ENCODE measurements around the gene VPS26C. TPM values are rescaled to one million over a fixed set of nuclear protein-coding genes. Genes with fewer than 3 reads are reported as not detected.
A peak's percentile ranks its signal among the peaks of the same experiment; 100 is the strongest.

Gene VPS26C
- total and polyA plus RNA-seq, 2 of the 8 experiments (the other 6 are each of a cell fraction or from before 2014, with no cell fraction given), result 43.5 to 71.6 TPM

DNA sequence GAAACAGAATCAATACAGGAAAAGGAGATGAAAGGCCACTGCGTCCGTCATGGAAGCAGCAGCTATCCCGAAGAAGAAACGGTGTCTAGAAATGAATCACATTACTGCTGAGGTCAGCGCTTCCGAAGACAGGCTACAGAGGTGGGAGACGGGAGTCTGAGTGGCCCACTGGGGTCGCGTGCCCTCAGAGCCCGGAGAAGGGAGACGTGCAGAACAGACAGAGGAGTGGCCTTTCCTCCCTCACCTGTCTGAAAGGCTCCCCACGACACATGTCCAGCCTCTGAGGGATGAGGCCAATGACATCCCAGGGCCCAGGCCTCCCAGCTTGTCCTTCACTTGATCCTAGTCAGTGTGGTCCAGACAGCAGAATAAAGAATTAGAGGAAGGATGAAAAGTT is 35.9 kb downstream of the VPS26C start:
- no peak overlapping the region for H2BK15ac ChIP-seq (ENCODE audit: low read length)
- no peak overlapping the region for H2BK120ac ChIP-seq (replicated peaks; ENCODE audit: low read depth, low read length)
- no peak overlapping the region for H3K23ac ChIP-seq (ENCODE audit: insufficient read length)
- H3K4me3 ChIP-seq (ENCODE audit: extremely low read depth in 1 of 4, insufficient read depth in 2 of 4, low read depth in 3 of 4, low read length in 4 of 4), result no peak overlapping the region
- WGBS, 2 experiments (ENCODE audit: extremely low coverage in 1 of 2, insufficient coverage in 1 of 2, insufficient read length in 1 of 2, insufficient replicate concordance in 2 of 2, low coverage in 1 of 2, low lambda C conversion rate in 2 of 2, missing lambda C conversion rate in 1 of 2), result 92% methylated on average over 12 of the region's 12 CpGs; no CpG with 5 or more reads in 1 of the 2 experiments
- no peak overlapping the region for H2BK20ac ChIP-seq (ENCODE audit: low read length)
- no peaks in the 10 kb centered on the region for H3K4me1 ChIP-seq (replicated peaks in 1 of 4; ENCODE audit: control insufficient read depth in 3 of 4, insufficient read depth in 4 of 4, low read length in 3 of 4)
- H4K5ac ChIP-seq (ENCODE audit: insufficient read length, low read depth, low read length), result no peak overlapping the region
- H4K20me1 ChIP-seq (replicated peaks in 1 of 2; ENCODE audit: control insufficient read depth in 1 of 2, insufficient read depth in 2 of 2, low read length in 2 of 2), result peaks cover 4 to 9% of the 10 kb centered on the region in 2 experiments
- no peak overlapping the region for H3K4me2 ChIP-seq (ENCODE audit: insufficient read depth in 1 of 2, low read depth in 2 of 2, low read length in 2 of 2)
- H4K8ac ChIP-seq (ENCODE audit: extremely low read depth, insufficient read depth, low read length), result no peak overlapping the region
- DNase-seq (ENCODE audit: low read depth in 1 of 2, low spot score in 2 of 2), result peak in 1 of 2 experiments; percentile 30
- no peak overlapping the region for H2AK5ac ChIP-seq (ENCODE audit: low read depth, low read length)
- H3K9me3 ChIP-seq (ENCODE audit: insufficient read depth in 2 of 2, low read depth in 1 of 2, low read length in 1 of 2), result no peaks in the 10 kb centered on the region
- peaks cover 0 to 3% of the 10 kb centered on the region in 2 experiments; a peak in 1 of 4 replicates for H3K79me2 ChIP-seq (ENCODE audit: control insufficient read depth in 1 of 2, insufficient read depth in 2 of 2, low read length in 2 of 2)
- peaks cover 14 to 47% (median 40%) of the 10 kb centered on the region in 4 experiments; a peak in 7 of 8 replicates for H3K36me3 ChIP-seq (ENCODE audit: control insufficient read depth in 2 of 4, insufficient read depth in 4 of 4, low read length in 3 of 4)
- TF ChIP-seq MAFK (IDR thresholded peaks at IDR 0.05; ENCODE audit: low read depth, low read length) (peak; percentile 55), SP1 (IDR thresholded peaks at IDR 0.05; ENCODE audit: low read depth, low read length) (no peak)
- no peak overlapping the region for H2BK12ac ChIP-seq (ENCODE audit: low read depth, low read length)
- H2BK5ac ChIP-seq (ENCODE audit: low read depth, low read length), result no peak overlapping the region
- no peak overlapping the region for H2AFZ ChIP-seq (ENCODE audit: low read length)
- H3K56ac ChIP-seq (replicated peaks; ENCODE audit: insufficient read length, low read depth, low read length), result no peak overlapping the region
- no peaks in the 10 kb centered on the region for H3K79me1 ChIP-seq (ENCODE audit: low read depth, low read length)
- no peak overlapping the region for H3K4ac ChIP-seq (replicated peaks; ENCODE audit: insufficient read length, low read depth, low read length)
- FAIRE-seq, result no peak
- no peak overlapping the region for H3K18ac ChIP-seq (ENCODE audit: extremely low read depth, low read length)
- H3K14ac ChIP-seq (ENCODE audit: insufficient read length), result no peak overlapping the region
- H3K27me3 ChIP-seq (replicated peaks in 1 of 4; ENCODE audit: control insufficient read depth in 3 of 4, extremely low read depth in 1 of 4, insufficient read depth in 3 of 4, low read length in 3 of 4), result no peaks in the 10 kb centered on the region
- POLR2A ChIA-PET (ENCODE audit: partially characterized antibody), result no interaction called here
- H4K91ac ChIP-seq (replicated peaks; ENCODE audit: insufficient read length, low read length), result no peak overlapping the region
- CTCF ChIA-PET (ENCODE audit: partially characterized antibody), result interaction anchor here (1.2 kb wide), 1 partner anchor 65 kb away, joined by 4 read pairs; no protein-coding TSS in a partner anchor
- no peak overlapping the region for H3K27ac ChIP-seq (ENCODE audit: low read depth, low read length)
- H3K9ac ChIP-seq (replicated peaks in 1 of 4; ENCODE audit: extremely low read depth in 1 of 4, low read depth in 3 of 4, low read length in 3 of 4), result no peak overlapping the region
- no peaks in the 10 kb centered on the region for H3K23me2 ChIP-seq (ENCODE audit: low read depth, low read length)
